Keratinocyte (primary cell): Measurements from ENCODE around the gene HOXA10. TPM values are rescaled to one million over a fixed set of nuclear protein-coding genes. Genes with fewer than 3 reads are reported as not detected.

Experiments used
- DNase-seq: peaks from one replicate; pipeline ENCODE4 v3.0.0-alpha.2; 2011; ENCODE audit warnings: low read depth, missing footprints, low spot score
- FAIRE-seq: peaks from 2 replicates; lab custom pipeline; 2011; peaks lifted over from hg19 to GRCh38; lab: Jason Lieb, UNC
- H2AFZ ChIP-seq: 2 replicates; pipeline ENCODE4 v1.6.0; 2012; ENCODE audit warnings: low read length, control low read depth, inconsistent platforms; ENCODE audit not compliant: control insufficient read depth
- H3K27ac ChIP-seq: 2 replicates; pipeline ENCODE4 v1.5.1; 2011; ENCODE audit warnings: low read length; ENCODE audit not compliant: control insufficient read depth, insufficient read depth
- H3K27me3 ChIP-seq: 3 replicates; pipeline ENCODE4 v1.6.0; 2011; ENCODE audit warnings: low read length; ENCODE audit not compliant: control insufficient read depth, insufficient read depth; ENCODE audit errors: extremely low read depth
- H3K36me3 ChIP-seq, 2 experiments: 2 replicates in 1 of 2; 3 replicates in 1 of 2; pipeline ENCODE4 v1.5.1; 2011; ENCODE audit warnings: low read length in 2 of 2, mild to moderate bottlenecking in 1 of 2; ENCODE audit not compliant: control insufficient read depth in 2 of 2, insufficient read depth in 2 of 2; ENCODE audit errors: extremely low read depth in 1 of 2
- H3K4me1 ChIP-seq: 3 replicates; pipeline ENCODE4 v1.5.1; 2011; ENCODE audit warnings: low read length; ENCODE audit not compliant: control insufficient read depth, insufficient read depth; ENCODE audit errors: extremely low read depth
- H3K4me2 ChIP-seq: 3 replicates; pipeline ENCODE4 v1.6.0; 2011; ENCODE audit warnings: low read depth, low read length; ENCODE audit not compliant: control insufficient read depth, insufficient read depth; ENCODE audit errors: extremely low read depth
- H3K4me3 ChIP-seq, 3 experiments: fragments of 200-600 bp in 1 of 3; sonication (generic) in 1 of 3; 2 replicates in 2 of 3; 3 replicates in 1 of 3; pipeline ENCODE4 v1.5.1; 2011 to 2016; ENCODE audit warnings: low read length in 3 of 3, mild to moderate bottlenecking in 3 of 3, control low read depth in 2 of 3, inconsistent platforms in 1 of 3, low read depth in 1 of 3, mixed read lengths in 1 of 3, mixed run types in 1 of 3, moderate library complexity in 1 of 3; ENCODE audit not compliant: control insufficient read depth in 2 of 3, insufficient read depth in 2 of 3; ENCODE audit errors: extremely low read depth in 1 of 3
- H3K79me2 ChIP-seq: 2 replicates; pipeline ENCODE4 v1.6.0; 2012; ENCODE audit warnings: low read length; ENCODE audit not compliant: control insufficient read depth, insufficient read depth
- H3K9ac ChIP-seq: 3 replicates; pipeline ENCODE4 v1.6.0; 2011; ENCODE audit warnings: low read length; ENCODE audit not compliant: control insufficient read depth, insufficient read depth; ENCODE audit errors: extremely low read depth
- H3K9me1 ChIP-seq: 3 replicates; pipeline ENCODE4 v1.6.0; 2011; ENCODE audit warnings: low read length; ENCODE audit not compliant: control insufficient read depth, insufficient read depth; ENCODE audit errors: extremely low read depth
- H3K9me3 ChIP-seq: 2 replicates; pipeline ENCODE4 v1.5.1; 2012; ENCODE audit warnings: low read depth, low read length; ENCODE audit not compliant: control insufficient read depth
- H4K20me1 ChIP-seq: 3 replicates; pipeline ENCODE4 v1.6.0; 2011; ENCODE audit warnings: low read length; ENCODE audit not compliant: control insufficient read depth, insufficient read depth; ENCODE audit errors: extremely low read depth
- CTCF ChIP-seq, 3 experiments: IDR thresholded peaks in 1 of 3; conservative IDR thresholded peaks in 1 of 3; optimal IDR thresholded peaks in 1 of 3; 2 replicates in 2 of 3; 3 replicates in 1 of 3; pipeline versions ENCODE3 to v1.5.1; 2011; ENCODE audit warnings: low read length in 3 of 3, mild to moderate bottlenecking in 3 of 3, moderate library complexity in 2 of 3, control low read depth in 1 of 3, inconsistent platforms in 1 of 3; ENCODE audit not compliant: insufficient read depth in 2 of 3; ENCODE audit errors: extremely low read depth in 1 of 3
- EZH2 ChIP-seq: IDR thresholded peaks from one replicate; pipeline ENCODE4 v1.6.1; 2012; ENCODE audit warnings: inconsistent platforms, mild to moderate bottlenecking, low read length, moderate library complexity
- dilution Hi-C: fragments of 300-500 bp; cut with MboI; formaldehyde crosslinking; loops from one replicate; pipeline ENCODE4 v1.7.0; 2020; ENCODE audit warnings: low sequenced_read_pairs; ENCODE audit not compliant: extremely low pct_ligation_motif_present
- polyA plus RNA-seq, 5 experiments: library from polyadenylated mRNA; depleted of rRNA in 3 of 5; stranded (reverse) in 3 of 5; stranded (forward) in 1 of 5; unstranded in 1 of 5; fragments of >200 nt; gene quantifications; 1 replicate in 1 of 5; 2 replicates in 3 of 5; 3 replicates in 1 of 5; pipeline versions ENCODE4 v1.2.1 to v1.2.3, GENCODE V29; 2011 to 2012; ENCODE audit warnings: missing spikeins in 2 of 5, low read depth in 1 of 5, low replicate concordance in 1 of 5

The HOXA10 gene
- polyA plus RNA-seq, 1 donor (not counting 4 experiments of a cell fraction or from before 2014, with no cell fraction given): 2.4 TPM

GRCh38 chr7:27203365-27203953, 29.3 kb upstream of the HOXA10 start:
- Histone ChIP-seq H3K79me2 (no peaks in the 10 kb centered on the region), H3K9me3 (no peaks in the 10 kb centered on the region), H3K4me1 (peaks cover 7% of the 10 kb centered on the region), H3K9me1 (no peaks in the 10 kb centered on the region), H3K27me3 (peaks cover 89% of the 10 kb centered on the region), H3K27ac (no peak overlapping the region), H4K20me1 (peaks cover 13% of the 10 kb centered on the region), H3K9ac (no peak overlapping the region), H2AFZ (no peak overlapping the region), H3K36me3 (no peaks in the 10 kb centered on the region), H3K4me2 (no peak overlapping the region), H3K4me3 (no peak overlapping the region)
- FAIRE-seq (no peak), DNase-seq (no peak)
- TF ChIP-seq CTCF (optimal IDR thresholded peaks at IDR 0.05 in 1 of 3, IDR thresholded peaks at IDR 0.05 in 1 of 3, conservative IDR thresholded peaks at IDR 0.05 in 1 of 3; ENCODE audit: extremely low read depth in 1 of 3, insufficient read depth in 2 of 3, low read length in 3 of 3): no peak
- no peak for TF ChIP-seq EZH2
- dilution Hi-C loops: loop anchor here (25.0 kb wide), 1 partner anchor 384 kb away; no protein-coding TSS in a partner anchor

GRCh38 chr7:27202862-27203134, 28.7 kb upstream of the HOXA10 start:
- no peaks in the 10 kb centered on the region for H3K36me3 ChIP-seq
- TF ChIP-seq CTCF (optimal IDR thresholded peaks at IDR 0.05 in 1 of 3, IDR thresholded peaks at IDR 0.05 in 1 of 3, conservative IDR thresholded peaks at IDR 0.05 in 1 of 3; ENCODE audit: extremely low read depth in 1 of 3, insufficient read depth in 2 of 3, low read length in 3 of 3) (no peak), EZH2 (no peak)
- H3K9me1 ChIP-seq: no peaks in the 10 kb centered on the region
- H3K9ac ChIP-seq: no peak overlapping the region
- H2AFZ ChIP-seq: no peak overlapping the region
- H3K9me3 ChIP-seq: no peaks in the 10 kb centered on the region
- H4K20me1 ChIP-seq: peaks cover 8% of the 10 kb centered on the region
- dilution Hi-C loops: loop anchor here (25.0 kb wide), 1 partner anchor 385 kb away; no protein-coding TSS in a partner anchor
- no peak overlapping the region for H3K4me3 ChIP-seq
- peaks cover 89% of the 10 kb centered on the region for H3K27me3 ChIP-seq
- DNase-seq (no peak), FAIRE-seq (no peak)
- no peak overlapping the region for H3K4me2 ChIP-seq
- peaks cover 7% of the 10 kb centered on the region for H3K4me1 ChIP-seq
- no peaks in the 10 kb centered on the region for H3K79me2 ChIP-seq
- H3K27ac ChIP-seq: no peak overlapping the region
